GM18520 (cell line): ENCODE measurements around the gene SEMA3C.

Experiments
- ATAC-seq: cut with Tn5 transposase; IDR thresholded peaks from one replicate; pipeline ENCODE4 v1.9.1; 2021; ENCODE audit not compliant: unreplicated experiment

Gene SEMA3C

DNA sequence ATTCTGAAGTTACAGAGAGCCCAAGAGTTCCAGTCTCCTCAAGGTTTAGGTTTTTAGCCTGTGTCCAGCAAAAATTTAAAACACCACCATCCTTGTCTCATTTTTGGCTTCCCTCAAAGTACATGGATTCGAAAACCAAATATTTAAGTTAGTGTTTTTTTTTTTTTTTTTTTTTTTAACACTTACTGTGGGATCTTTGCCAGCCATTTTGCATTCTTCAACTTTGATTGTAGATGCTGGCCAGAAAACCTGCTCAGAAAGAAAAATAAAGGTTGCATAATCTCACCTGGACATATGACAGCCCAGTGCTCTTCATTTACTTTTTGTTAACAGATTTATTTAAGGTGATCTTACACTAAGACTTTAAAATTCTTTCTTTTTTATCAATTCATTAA, 91.6 kb downstream of the SEMA3C start:
- ATAC-seq: no peak

- no peak for ATAC-seq
Measured at GRCh38 chr7:80826520-80827238, 92.2 kb downstream of the SEMA3C start.

GRCh38 chr7:80825499-80825898, 93.4 kb downstream of the SEMA3C start:
- ATAC-seq: no peak

DNA sequence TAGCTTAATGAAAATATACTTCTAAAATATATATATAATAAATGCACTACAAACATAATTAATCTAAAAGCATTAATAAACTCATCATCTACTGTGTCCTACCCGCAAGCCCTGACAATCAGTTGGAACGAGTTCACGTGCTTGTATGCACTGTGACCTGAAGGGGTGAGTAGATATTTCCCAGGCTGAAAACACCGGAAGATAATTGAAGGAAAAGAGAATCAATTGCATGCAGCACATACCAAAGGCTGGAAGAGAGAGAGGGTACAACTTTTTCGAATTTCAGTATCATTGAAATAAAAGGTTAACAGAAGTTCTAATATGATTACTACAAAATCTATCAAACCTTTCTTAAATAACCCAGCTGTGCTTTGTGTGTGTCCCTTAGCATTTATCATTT, 94.6 kb downstream of the SEMA3C start:
- no peak for ATAC-seq

DNA sequence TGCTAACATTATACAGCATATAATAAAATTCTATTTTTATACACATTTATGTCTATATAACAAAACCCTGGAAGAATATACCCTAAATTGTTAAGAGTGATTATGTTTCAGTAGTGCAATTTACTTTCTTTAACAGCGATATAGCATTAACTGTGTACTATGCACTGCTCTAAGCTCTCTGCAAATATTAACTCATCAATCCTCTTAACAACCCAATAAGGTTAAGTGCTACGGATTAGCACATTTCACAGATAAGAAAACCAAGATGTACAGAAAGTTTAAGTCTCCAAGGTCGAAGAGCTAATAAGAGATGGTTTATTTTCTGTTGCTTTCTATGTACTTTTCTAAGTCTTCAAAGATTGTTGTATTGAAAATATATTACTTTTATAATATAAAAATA, 95.8 kb downstream of the SEMA3C start:
- no peak for ATAC-seq

DNA sequence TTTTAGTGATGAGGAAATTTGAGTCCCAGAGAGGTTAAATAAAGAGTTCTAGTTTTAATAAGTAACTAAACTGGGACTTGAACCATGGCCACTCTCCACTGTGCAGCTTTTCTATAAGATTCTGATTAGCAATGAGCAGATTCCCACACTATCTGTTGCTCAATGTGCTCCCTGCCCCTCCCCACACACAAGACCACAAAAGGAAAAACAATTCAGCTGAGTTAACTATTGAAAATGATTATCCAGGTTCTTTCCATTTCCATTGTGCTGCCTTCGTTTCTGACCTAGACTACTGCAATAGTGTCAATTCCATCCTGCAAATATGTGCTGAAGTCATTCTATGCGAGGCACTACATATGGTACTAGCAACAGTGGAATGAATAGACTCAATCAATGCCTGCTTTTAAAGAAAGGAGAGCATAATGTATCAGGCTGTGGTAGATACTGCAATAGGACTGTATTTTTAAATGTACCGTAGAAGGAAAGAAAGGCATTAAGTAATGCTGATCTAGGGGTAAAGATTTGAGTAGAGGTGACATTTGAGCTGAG, 97.0 kb downstream of the SEMA3C start:
- ATAC-seq: no peak

- ATAC-seq: no peak
Measured at GRCh38 chr7:80819503-80819902, 99.3 kb downstream of the SEMA3C start.

DNA sequence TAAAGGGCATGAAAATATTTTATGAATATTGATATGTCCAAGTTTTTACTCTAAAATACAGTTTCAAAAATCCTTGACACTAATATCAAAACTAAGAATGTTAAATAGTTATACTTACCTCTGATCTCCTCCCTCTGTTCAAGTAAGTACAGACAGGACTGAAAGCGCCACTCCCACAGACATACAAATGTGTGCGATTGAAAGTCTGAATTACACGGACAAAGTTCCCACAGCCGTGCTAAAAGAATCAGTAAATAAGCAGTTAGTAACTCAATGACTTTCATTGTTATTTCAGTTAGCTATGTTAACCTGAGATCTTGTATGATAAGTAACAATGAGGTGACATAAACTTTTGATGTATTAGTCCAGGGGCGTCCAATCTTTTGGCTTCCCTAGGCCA, 100.7 kb downstream of the SEMA3C start:
- no peak for ATAC-seq

- ATAC-seq: no peak
Measured at GRCh38 chr7:80816806-80817205, 102.0 kb downstream of the SEMA3C start.

GRCh38 chr7:80815733-80816132, 103.1 kb downstream of the SEMA3C start:
- ATAC-seq: no peak

- ATAC-seq: no peak
Measured at GRCh38 chr7:80809545-80809944, 109.3 kb downstream of the SEMA3C start.

DNA sequence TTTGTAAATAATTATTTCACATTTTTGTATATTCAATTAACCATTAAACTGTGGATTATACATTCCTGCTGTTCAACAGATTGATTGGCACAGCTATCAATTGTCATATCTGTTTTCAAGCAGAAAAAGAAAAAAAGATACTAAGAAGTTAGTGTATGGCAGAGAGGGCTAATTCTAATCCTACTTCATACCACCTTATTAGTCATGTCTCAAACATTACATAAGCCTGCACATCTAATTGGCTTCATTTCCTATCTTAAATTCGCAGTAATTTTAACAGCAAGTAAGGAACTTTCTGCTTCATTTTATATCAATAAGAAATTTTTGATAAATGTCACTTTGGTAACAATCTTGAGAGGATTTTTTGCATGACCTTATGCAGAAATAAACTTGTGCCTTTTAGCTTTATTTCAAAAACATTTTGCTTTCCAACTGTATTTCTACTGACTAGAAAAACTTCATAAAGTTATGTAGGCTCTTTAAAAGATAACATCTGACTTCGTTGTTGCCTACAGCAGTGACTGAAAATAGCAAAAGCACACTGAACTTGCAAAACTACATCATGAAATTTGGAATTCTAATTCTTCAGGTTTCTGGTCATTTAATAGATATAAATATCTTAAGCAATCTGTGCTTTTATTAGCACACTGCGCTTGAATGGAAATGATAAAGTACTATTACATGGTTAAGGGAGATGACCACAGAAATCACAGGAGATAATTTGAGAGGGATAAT, 111.5 kb downstream of the SEMA3C start:
- ATAC-seq: no peak

- no peak for ATAC-seq
Measured at GRCh38 chr7:80806663-80807062, 112.2 kb downstream of the SEMA3C start.

- no peak for ATAC-seq
Measured at GRCh38 chr7:80804589-80804988, 114.3 kb downstream of the SEMA3C start.

DNA sequence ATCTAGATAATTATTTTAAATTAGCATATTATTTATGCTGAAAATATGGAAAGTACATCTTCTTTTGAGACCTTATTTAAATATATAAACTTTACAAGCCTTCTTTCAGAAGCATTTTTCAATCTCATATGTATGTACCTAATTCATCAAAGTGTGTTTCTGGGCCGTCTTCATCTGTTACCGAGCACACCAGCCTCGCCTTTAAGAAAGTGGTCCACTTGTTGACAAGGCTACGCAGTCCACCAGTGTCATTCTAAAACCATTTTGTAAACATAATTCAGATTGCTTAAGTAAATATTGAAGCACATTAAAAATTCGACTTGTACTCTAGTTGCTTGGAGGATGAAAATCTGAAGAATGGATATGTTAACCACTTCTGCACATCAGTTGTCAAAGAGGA, 116.3 kb downstream of the SEMA3C start:
- no peak for ATAC-seq

GRCh38 chr7:80794631-80795573, 123.9 kb downstream of the SEMA3C start:
- ATAC-seq: no peak

DNA sequence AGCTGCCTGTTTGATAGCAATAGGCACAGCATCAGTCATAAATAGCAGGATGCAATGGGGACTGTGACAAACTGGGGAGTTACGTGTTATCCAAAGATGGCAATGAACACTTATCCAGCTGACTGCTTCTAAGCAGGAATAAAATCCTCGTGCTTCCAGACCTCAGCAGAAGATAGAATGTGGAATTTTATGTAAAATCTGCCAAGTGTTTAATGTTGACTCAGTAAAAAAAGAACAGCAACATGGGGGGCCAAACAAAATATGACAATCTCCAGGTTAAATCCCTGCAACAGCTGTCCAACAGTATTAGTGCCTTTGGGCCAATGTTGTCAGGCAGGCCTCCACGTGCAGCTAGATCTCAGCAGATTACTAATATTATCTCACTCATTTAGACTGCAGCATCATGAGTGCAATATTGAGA, 127.3 kb downstream of the SEMA3C start:
- no peak for ATAC-seq

GRCh38 chr7:80790877-80791276, 128.0 kb downstream of the SEMA3C start:
- ATAC-seq: no peak

GRCh38 chr7:80787721-80788120, 131.1 kb downstream of the SEMA3C start:
- ATAC-seq: no peak

DNA sequence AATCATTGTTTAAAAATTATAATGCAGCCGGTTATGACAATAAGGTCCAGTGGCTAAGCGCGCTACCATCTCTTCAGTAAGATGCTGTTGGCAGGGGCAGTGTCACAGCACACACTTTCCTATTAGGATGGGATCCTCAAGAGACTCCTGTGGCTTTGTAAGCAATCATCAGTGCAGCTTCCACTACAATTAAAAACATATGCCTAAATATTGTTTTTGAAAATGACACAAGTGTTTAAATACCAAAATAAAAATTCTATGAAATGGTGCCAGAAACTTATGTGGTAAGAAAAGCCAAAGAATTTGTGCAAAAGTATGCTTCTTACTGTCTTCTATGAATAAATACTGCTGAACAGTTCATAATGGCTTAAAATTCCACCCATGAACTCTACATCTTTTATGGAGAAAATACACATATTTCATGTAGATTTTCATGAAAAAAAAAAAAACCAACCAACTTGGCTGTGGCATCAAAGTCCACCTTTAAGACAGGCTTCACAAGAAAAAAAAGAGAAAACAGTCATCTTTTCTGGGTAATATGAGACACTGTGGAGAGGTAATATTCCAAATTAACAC, 132.8 kb downstream of the SEMA3C start:
- ATAC-seq: no peak

DNA sequence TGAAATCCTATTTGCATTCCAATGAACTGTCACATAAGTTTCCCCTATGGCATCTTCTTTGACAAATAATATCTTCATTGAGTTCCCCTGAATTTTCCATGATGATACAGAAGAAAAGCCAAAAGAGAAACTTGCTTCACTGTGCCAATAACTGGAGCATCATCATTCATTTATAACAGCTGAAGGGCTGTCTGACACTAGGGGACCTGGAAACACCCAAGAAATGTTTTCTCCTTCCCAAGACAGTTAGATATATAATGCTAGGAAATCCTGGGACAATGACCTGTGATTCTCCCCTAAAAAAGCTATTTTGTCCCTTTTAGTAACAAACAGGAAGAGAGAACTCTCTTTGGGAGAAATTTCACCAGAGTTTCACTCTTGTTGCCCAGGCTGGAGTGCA, 133.6 kb downstream of the SEMA3C start:
- ATAC-seq: no peak
